Middle frontal gyrus (tissue), 1 donor: ENCODE measurements around the gene ALG5.

ENCODE experiments used
- DNase-seq: peaks from one replicate; pipeline ENCODE4 v3.0.0-alpha.2; 2015; ENCODE audit warnings: low spot score; ENCODE audit errors: extremely low spot score

ALG5 gene

GRCh38 chr13:36979361-36980050, 19.6 kb downstream of the ALG5 start:
- no peak for DNase-seq

- DNase-seq: no peak
Observed at GRCh38 chr13:36975172-36975571, 24.0 kb downstream of the ALG5 start.

GRCh38 chr13:36973621-36974295, 25.4 kb downstream of the ALG5 start:
- DNase-seq: no peak

GRCh38 chr13:36973009-36973408, 26.1 kb downstream of the ALG5 start:
- DNase-seq: no peak

- DNase-seq: no peak
Observed at GRCh38 chr13:36966404-36966803, 32.7 kb downstream of the ALG5 start.

GRCh38 chr13:36965767-36966166, 33.4 kb downstream of the ALG5 start:
- DNase-seq: no peak

GRCh38 chr13:36959456-36960116, 39.6 kb downstream of the ALG5 start:
- DNase-seq: no peak

GRCh38 chr13:36954542-36954941, 44.6 kb downstream of the ALG5 start:
- no peak for DNase-seq

- DNase-seq: no peak
Observed at GRCh38 chr13:36950920-36951319, 48.2 kb downstream of the ALG5 start.

- DNase-seq: no peak
Observed at GRCh38 chr13:36950330-36950729, 48.8 kb downstream of the ALG5 start.

GRCh38 chr13:36945078-36945477, 54.1 kb downstream of the ALG5 start:
- no peak for DNase-seq

- no peak for DNase-seq
Observed at GRCh38 chr13:36925603-36926002, 73.5 kb downstream of the ALG5 start.

GRCh38 chr13:36924001-36924400, 75.1 kb downstream of the ALG5 start:
- no peak for DNase-seq

GRCh38 chr13:36921631-36922301, 77.4 kb downstream of the ALG5 start:
- DNase-seq: no peak

GRCh38 chr13:36920616-36921185, 78.4 kb downstream of the ALG5 start:
- no peak for DNase-seq

GRCh38 chr13:36919833-36920615, 79.1 kb downstream of the ALG5 start, which contains the start of gene SMAD9:
TSS of gene SMAD9 (minus strand) at chr13:36920238. CDS start at chr13:36879689, 40,549 bp downstream.
- no peak for DNase-seq

- DNase-seq: no peak
Observed at GRCh38 chr13:36919171-36919832, 79.8 kb downstream of the ALG5 start.

GRCh38 chr13:36918246-36919131, 80.7 kb downstream of the ALG5 start:
- no peak for DNase-seq

- no peak for DNase-seq
Observed at GRCh38 chr13:36917311-36917710, 81.8 kb downstream of the ALG5 start.
